OCI-LY1 (cell line): ENCODE data around the gene SLCO4A1.

ENCODE experiments used
- EZH2 ChIP-seq: fragments of 200-600 bp; sonication (generic), shearing (Covaris generic); IDR thresholded peaks from 2 replicates; pipeline ENCODE4 v1.8.0; 2017; ENCODE audit warnings: borderline replicate concordance, mixed run types, mild to moderate bottlenecking, antibody characterized with exemption, low read length, moderate library complexity, mixed read lengths
- TF ChIP-seq, protein P1 (sequence below): fragments of 200-600 bp; sonication (generic), shearing (Covaris generic); IDR thresholded peaks from 2 replicates; pipeline ENCODE4 v1.5.1; 2017; ENCODE audit warnings: mild to moderate bottlenecking, antibody characterized with exemption, low read length, moderate library complexity, mixed read lengths

DNA sequence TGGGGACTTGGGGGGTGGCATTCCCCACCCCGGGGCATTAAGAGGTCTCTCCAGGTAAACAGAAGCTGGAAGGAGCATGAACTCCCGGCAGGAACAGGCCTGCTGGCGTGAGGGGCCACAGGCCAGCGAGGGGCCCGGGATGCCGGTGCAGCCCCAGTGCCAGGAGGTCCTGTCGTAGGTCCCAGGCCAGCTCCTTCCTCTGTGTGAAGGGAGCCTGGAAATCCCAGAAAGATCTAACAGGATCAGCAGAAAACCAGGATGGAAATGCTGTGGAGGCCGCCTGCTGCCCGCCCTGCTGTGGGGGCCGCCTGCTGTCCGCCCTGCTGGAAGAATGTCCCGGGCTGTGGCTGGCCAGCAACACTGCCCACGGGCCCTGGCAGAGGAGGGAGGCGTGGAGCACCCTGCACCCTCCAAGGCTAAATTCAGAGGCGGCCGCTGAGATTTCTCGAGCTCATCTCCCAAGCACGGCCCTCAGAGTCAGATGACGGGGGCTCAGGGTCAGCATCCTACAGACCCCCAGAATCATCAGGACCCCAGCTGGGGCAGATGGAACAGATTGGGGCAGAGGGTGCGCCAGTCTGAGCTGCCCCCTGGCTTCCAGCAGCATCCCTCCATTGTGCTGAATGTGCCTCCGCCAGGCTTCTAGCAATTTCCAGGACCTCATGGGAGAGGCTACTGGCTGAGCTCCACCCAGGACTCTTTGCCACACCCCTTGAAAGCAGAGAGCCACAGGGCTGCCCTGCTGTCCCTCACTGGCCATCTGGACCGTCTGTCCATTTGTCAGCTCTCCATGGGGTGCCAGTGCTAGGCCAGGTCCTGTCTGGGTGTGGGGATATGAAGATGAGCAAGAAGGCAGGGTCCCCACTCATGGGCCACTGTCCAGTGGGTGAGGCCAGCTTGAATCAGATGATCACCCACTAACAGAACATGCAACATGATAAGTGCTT lies 32.2 kb upstream of the SLCO4A1 start:
- TF ChIP-seq, protein P1, sequence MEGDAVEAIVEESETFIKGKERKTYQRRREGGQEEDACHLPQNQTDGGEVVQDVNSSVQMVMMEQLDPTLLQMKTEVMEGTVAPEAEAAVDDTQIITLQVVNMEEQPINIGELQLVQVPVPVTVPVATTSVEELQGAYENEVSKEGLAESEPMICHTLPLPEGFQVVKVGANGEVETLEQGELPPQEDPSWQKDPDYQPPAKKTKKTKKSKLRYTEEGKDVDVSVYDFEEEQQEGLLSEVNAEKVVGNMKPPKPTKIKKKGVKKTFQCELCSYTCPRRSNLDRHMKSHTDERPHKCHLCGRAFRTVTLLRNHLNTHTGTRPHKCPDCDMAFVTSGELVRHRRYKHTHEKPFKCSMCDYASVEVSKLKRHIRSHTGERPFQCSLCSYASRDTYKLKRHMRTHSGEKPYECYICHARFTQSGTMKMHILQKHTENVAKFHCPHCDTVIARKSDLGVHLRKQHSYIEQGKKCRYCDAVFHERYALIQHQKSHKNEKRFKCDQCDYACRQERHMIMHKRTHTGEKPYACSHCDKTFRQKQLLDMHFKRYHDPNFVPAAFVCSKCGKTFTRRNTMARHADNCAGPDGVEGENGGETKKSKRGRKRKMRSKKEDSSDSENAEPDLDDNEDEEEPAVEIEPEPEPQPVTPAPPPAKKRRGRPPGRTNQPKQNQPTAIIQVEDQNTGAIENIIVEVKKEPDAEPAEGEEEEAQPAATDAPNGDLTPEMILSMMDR, result no peak
- no peak for TF ChIP-seq EZH2
